ENCODE results near the gene MAP3K14. TPM values are rescaled to one million over a fixed set of nuclear protein-coding genes. Genes with fewer than 3 reads are reported as not detected.
A peak's percentile ranks its signal among the peaks of the same experiment; 100 is the strongest.

MAP3K14 gene
- total and polyA plus RNA-seq, 10 of the 15 experiments (the other 5 are each of a cell fraction or from before 2014, with no cell fraction given) = 2.1 to 33.3 (median 19.7) TPM

DNA sequence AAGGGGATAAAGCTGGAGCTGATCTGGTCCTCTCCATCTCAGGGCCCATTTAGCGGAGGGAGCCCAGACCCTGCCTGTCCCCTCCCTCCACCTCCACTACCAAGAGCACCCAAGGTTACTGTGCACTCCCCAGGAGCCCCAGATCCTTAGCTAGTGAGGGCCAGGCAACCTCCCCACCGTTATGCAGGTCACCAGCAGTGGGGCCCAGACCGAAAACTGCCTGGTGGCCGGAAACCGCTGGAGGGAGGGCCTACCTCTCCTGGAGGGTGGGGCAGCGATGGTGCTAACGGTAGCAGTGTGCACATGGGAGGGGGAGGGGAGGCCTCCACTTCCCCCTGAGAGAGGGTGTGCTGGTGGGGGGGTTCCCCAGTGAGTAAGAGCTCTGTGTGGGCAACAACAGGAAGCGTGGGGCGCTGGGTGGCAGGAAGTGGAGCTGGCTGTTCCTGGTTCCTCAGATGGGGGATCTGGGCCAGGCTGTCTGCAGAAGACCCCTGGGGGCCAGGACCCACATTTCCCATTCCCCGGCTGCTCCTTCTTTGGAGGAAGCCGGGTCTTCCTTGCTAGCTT, 90.8 kb downstream of the MAP3K14 start (continued):
- TF ChIP-seq ZNF687 (IDR thresholded peaks at IDR 0.05) (peak; percentile 77; the same call in 1 of the 2 replicates), WRNIP1 (IDR thresholded peaks at IDR 0.05; ENCODE audit: borderline replicate concordance, low read depth, low read length) (no peak), SMAD1 (IDR thresholded peaks at IDR 0.05; ENCODE audit: low read depth, partially characterized antibody) (peak; percentile 57), FOXK2 (IDR thresholded peaks at IDR 0.05) (peak; percentile 29; the same call in 1 of the 2 replicates), BCL11A (IDR thresholded peaks at IDR 0.05; ENCODE audit: low read depth, low read length) (peak; percentile 57; the same call in 1 of the 2 replicates), RBBP5 (conservative IDR thresholded peaks at IDR 0.05) (no peak), CUX1 (IDR thresholded peaks at IDR 0.05; ENCODE audit: insufficient replicate concordance, low read depth, low read length) (no peak), SRF (IDR thresholded peaks at IDR 0.05; ENCODE audit: low read depth in 2 of 2, low read length in 2 of 2) (no peak), MEF2A (IDR thresholded peaks at IDR 0.05; ENCODE audit: insufficient read depth, low read depth, low read length) (0 out of 2 replicates have a peak, but pooled peaks have one; percentile 58), RAD51 (IDR thresholded peaks at IDR 0.05) (no peak), SMARCA5 (IDR thresholded peaks at IDR 0.05) (0 out of 2 replicates have a peak, but pooled peaks have one; percentile 36), MTA3 (IDR thresholded peaks at IDR 0.05; ENCODE audit: borderline replicate concordance, low read length) (no peak), TCF7 (IDR thresholded peaks at IDR 0.05; ENCODE audit: borderline replicate concordance) (no peak), SUPT20H (IDR thresholded peaks at IDR 0.05; ENCODE audit: borderline replicate concordance, control insufficient read depth, low read depth, low read length) (no peak), TCF3 (IDR thresholded peaks at IDR 0.05; ENCODE audit: borderline replicate concordance, insufficient read depth, low read depth, low read length) (peak; percentile 86), GATAD2B (conservative IDR thresholded peaks at IDR 0.05; ENCODE audit: low read depth) (peak; percentile 97)
- TF ChIP-seq, protein P1, sequence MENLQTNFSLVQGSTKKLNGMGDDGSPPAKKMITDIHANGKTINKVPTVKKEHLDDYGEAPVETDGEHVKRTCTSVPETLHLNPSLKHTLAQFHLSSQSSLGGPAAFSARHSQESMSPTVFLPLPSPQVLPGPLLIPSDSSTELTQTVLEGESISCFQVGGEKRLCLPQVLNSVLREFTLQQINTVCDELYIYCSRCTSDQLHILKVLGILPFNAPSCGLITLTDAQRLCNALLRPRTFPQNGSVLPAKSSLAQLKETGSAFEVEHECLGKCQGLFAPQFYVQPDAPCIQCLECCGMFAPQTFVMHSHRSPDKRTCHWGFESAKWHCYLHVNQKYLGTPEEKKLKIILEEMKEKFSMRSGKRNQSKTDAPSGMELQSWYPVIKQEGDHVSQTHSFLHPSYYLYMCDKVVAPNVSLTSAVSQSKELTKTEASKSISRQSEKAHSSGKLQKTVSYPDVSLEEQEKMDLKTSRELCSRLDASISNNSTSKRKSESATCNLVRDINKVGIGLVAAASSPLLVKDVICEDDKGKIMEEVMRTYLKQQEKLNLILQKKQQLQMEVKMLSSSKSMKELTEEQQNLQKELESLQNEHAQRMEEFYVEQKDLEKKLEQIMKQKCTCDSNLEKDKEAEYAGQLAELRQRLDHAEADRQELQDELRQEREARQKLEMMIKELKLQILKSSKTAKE (IDR thresholded peaks at IDR 0.05; ENCODE audit: low read depth, poor library complexity, severe bottlenecking) = no peak

All from GM12878 (cell line).